ENCODE data around the gene UBE2I.
"Not testable (repeated sequence)": the region's sequence is repeated elsewhere in the genome, so short reads cannot be mapped to it uniquely, and the experiment has no call there.

Gene UBE2I

GRCh38 chr16:1293921-1294656, 15.3 kb upstream of the UBE2I start:
- no peak for DNase-seq

- no peak for DNase-seq
Observed at GRCh38 chr16:1295465-1295864, 14.0 kb upstream of the UBE2I start.

DNA sequence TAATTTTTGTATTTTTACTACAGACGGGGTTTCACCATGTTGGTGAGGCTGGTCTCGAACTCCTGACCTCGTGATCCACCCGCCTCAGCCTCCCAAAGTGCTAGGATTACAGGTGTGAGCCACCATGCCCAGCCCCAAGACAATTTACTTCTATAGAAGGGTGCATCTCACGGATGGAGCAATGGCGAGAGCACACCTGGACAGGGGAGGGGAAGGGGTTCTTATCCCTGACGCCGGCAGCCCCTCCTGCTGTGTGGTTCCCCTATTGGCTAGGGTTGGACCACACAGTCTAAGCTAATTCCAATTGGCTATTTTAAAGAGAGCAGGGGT, 12.8 kb upstream of the UBE2I start:
- DNase-seq: not testable (repeated sequence)

- no peak for DNase-seq
Observed at GRCh38 chr16:1297018-1297696, 12.3 kb upstream of the UBE2I start.

DNA sequence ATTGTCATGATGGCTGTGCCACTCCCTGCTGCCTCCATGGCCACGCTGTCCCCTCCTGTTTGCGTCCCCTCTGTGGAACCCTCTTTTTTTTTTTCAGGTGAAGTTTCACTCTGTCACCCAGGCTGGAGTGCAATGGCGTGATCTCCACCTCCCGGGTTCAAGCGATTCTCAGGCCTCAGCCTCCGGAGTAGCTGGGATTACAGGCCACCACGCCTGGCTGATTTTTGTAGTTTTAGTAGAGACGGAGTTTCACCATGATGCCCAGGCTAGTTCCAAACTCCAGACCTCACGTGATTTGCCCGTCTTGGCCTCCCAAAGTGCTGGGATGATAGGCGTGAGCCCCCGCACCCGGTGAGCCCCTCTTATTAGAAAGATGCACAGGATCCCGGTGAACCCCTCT, 11.0 kb upstream of the UBE2I start:
- no peak for DNase-seq

DNA sequence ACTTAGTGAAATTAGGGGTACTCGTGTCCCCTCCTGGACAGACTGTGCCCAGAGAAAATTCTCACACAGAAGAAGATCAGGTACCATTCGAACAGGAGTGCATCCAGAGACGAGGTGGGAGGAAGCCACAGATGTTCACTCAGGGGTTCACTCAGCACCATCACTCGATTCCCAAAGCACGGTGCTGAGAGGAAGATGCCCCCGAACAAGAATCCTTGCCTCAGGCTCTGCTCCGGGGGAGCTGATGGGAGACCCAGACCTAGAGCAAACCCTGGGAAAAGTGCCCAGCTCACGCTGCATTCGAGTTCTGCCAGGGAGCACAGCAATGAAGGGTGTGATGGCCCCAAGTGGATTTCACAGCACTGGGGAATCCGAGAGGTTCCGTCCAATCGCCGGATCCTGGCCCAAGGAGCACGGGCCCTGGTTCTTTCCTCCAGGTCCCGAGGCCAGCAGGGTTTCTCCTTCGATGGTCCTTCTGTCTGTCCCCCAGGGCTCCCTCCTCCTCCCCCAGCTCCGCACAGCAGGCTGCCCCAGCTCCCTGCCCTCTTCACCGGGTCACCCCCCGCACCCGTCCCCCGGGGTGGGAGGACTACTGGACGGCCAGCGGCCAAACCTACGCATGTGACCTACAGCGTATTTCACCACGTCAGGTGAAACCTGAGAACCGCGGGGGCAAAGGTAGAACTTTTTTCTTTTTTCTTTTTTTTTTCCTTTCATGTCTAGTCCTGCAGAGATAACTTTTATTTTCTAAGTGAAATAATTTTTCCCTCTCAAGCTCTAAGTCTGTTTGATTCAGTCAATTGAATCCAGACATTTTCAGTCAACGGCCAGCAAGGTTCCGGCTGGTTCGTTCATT, 10.2 kb upstream of the UBE2I start:
- DNase-seq: no peak

GRCh38 chr16:1299868-1300203, 9.6 kb upstream of the UBE2I start:
- no peak for DNase-seq

GRCh38 chr16:1300664-1301476, 8.6 kb upstream of the UBE2I start:
- DNase-seq: peak; percentile 18

DNA sequence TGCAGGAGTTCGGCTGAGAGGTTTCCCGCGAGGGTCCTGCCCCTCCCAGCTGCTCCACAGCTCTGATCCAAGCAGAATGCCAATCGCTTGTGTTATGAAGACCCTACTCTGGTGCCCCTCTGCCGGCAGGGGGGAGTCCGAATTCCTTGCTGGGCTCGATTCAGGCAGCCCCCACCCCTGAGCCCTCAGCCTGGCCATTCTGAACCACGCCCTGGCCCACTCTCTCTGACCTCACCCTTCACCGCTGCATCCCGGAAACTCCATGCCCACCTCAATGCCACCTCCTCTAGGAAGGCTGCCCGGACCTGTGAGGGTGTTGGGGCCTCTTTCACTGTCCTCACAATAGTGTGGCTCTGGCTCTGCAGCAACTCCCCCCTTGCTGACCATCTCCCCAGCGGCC, 7.9 kb upstream of the UBE2I start:
- DNase-seq: no peak

- DNase-seq: no peak
Observed at GRCh38 chr16:1305823-1306222, 3.6 kb upstream of the UBE2I start.

DNA sequence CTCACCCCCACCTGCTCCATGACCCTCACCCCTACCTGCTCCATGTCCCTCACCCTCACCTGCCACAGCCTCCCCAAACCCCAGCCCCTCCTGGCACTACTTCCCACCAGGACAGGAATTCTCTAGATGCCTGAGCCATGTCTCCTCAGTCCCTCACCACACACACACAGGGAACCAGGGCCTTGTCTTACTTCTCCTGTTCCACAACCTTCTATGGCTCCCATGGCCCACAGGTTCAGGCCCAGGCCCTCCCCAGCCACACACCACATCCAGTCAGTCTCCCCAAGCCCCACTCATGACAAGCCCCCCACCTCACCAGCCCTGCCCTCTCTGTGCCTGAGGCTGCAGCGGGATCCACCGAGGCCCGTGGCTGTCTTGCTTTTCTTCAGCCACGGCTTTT, 3.1 kb upstream of the UBE2I start:
- no peak for DNase-seq

DNA sequence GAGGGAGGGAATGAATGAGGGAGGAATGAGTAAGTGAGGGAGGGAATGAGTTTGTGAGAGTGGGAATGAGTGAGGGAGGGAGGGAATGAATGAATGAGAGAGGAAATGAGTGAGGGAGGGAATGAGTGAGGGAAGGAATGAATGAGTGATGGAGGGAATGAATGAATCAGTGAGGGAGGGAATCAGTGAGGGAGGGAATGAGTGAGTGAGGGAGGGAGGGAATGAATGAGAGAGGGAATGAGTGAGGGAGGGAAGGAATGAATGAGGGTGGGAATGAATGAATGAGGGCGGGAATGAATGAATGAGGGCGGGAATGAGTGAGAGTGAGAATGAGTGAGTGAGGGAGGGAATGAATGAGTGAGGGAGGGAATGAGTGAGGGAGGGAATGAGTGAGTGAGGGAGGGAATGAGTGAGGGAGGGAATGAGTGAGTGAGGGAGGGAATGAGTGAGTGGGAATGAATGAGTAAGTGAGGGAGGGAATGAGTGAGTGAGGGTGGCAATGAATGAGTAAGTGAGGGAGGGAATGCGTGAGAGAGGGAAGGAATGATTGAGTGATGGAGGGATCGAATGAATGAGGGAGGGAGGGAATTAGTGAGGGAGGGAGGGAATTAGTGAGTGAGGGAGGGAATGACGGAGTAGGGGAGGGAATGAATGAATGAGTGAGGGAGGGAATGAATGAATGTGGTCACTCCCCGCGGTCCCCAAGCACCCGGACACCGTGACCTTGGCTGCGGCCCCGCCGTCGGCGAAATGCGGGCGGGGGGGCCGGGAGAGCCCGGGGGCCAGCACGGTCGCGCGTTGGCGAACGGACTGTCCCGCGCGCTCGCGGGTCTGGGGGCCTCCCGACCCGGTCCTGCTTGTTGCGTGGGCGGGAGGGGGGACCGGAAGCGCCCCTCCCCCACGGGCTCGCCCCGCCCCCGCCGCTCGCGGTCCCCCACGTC, 1.1 kb upstream of the UBE2I start:
- no peak for DNase-seq

DNA sequence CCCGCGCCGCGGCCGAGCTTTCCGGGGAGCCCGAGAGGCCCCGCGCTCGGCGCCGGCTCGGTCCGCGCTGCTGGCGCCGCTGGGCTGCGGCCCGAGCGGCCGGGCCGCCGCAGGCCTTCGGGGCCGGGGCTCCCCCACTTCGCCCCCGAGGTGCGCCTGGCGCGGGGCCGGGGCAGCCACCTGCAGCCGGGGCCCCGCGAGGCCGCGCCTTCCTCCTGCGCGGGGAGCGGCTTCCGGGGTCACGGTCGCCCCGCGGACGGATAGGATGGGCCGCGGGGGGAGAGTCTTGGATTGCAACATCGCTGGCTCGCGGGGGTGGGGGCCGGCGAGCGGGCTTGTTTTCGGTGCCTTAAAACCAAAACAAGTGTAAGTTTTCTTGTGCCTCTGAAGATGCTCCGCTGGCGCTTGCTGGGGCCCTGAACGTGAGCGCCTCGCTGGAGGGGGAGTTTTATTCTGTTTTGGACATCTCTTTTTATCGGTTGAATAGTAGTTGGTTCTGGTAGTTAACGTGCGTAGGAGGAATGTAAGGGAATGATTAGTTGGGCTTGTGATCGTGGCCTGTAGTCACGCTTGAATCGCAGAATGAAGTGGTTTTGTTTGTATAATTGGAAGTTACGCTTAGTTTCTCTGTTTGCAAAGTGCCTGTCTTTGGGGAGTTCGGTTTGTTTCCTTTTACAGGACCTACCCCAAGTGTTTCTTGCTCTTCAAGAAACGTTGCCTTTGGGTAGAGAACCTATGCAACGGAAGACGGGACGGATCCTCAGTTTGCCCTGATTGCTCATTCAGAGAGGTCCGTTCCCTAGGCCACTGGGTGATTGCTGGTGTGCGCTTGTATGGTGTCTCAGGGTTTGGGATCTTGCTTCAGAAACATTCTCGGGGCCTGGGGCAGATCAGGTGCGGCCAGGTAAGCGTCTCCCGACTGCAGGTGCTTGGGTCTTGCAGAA, 724 bp downstream of the UBE2I start:
- DNase-seq: no peak

GRCh38 chr16:1310832-1311200, 1.4 kb downstream of the UBE2I start:
- no peak for DNase-seq

- DNase-seq: no peak
Observed at GRCh38 chr16:1311212-1311737, 1.8 kb downstream of the UBE2I start.

DNA sequence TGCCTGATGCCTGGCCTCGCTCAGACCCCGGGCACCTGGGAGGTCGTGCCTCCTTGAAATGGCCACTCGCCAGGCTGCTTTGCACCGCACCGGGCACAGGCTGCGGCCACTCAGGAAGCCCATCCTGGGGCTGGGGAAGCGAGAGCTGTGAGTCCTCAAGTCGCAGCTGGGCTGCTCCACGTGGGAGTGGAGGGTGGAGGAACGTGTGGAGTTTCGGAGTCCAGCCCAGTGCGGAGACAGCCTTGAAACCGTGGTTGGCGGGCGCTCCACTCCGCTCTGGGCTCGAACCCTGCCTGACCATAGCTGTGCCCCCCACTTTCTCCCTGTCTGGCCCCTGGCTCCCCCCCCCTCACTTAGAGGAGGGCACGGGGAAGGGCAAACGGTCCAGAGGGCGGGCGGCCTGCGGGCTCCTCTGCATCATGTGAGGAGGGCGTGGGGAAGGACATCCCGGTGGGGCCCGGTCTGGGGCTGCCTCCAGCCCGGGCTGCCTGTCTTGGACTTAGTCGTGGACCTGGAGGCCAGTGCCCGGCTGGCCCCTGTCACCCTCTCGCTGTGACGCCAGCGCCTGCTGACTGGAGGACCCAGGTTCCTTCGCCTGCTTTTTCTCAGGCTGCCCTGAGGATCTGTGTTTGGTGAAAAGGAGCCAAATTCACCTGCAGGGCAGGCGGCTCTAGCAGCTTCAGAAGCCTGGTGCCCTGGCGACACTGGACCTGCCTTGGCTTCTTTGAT, 2.5 kb downstream of the UBE2I start:
- DNase-seq: no peak

DNA sequence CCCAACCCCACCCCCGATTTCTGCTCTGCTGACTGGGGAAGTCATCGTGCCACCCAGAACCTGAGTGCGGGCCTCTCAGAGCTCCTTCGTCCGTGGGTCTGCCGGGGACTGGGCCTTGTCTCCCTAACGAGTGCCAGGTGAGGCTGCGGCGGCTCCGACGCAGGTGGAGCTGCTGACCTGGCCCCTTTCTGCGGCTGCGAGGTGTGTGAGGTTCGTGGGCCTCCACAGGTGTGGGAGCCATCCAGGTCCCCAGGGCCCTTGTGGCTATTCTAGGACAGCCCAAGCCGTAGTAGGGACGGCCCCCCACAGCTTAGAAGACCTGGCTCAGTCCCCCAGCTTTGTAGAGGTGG, 3.0 kb downstream of the UBE2I start:
- no peak for DNase-seq

GRCh38 chr16:1312903-1313302, 3.5 kb downstream of the UBE2I start:
- DNase-seq: no peak

DNA sequence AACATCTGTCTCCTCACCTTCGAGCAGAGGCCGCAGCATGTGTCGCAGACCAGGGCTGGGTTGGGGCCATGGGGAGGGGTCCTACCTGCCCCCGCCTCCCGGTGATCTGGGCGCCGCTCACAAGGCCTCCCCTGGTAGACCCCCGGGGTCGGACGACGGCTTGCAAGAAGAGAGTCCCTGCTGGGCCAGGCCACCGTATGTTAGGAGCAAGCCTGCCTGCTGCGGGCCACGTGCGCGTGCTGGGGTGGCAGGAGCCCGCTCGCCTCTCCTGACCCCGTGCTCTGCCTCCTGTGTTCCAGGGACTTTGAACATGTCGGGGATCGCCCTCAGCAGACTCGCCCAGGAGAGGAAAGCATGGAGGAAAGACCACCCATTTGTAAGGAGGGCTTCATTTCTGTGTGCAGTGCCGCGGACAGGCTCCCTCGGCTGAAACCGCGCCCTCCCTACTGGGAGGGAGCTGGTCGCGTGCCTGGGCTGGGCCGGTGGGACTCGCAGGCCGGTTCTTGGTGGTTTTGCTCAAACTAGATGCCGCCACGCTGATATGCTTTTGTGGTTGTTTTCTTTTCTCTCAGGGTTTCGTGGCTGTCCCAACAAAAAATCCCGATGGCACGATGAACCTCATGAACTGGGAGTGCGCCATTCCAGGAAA, 4.4 kb downstream of the UBE2I start:
- no peak for DNase-seq
